ENCODE data around the gene SLC22A23.

Gene SLC22A23

DNA sequence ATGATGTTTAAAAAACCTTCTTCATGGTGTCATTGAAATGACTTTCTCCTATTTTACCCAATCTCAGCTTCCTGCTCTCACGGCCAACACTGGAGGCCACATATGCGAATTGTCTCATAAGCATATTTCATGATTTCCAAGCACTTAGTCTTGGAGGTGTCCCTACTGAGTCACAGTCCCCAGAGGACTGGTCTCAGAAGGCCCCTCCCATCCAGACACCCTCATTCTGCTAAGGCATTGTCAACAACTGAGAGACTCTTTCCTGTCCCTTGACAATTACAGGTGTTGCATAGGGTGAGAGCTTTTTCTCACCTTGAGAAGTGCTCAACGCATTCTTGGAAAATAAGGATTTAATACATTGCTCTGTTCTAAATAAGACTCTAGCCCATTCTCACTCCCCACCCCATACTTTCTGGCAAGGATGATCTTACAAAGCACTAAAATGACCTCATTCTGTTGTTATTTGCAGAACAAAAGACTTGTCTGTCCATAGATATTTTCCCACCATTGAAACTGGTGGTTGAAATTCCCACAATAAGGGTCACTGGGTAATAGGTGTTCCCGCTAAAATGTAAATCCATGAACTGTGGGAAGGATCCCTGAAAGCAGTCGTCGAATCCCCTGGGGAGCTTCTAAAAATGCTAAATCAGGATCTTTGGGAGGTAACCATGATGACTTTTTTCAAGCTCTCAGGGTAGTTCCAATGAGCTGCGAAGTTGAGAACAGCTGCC, 32.3 kb upstream of the SLC22A23 start:
- TF ChIP-seq GATA2 (IDR thresholded peaks at IDR 0.05; ENCODE audit: low read depth, low read length) (no peak), GATA3 (IDR thresholded peaks at IDR 0.05; ENCODE audit: low read depth, low read length) (no peak)

DNA sequence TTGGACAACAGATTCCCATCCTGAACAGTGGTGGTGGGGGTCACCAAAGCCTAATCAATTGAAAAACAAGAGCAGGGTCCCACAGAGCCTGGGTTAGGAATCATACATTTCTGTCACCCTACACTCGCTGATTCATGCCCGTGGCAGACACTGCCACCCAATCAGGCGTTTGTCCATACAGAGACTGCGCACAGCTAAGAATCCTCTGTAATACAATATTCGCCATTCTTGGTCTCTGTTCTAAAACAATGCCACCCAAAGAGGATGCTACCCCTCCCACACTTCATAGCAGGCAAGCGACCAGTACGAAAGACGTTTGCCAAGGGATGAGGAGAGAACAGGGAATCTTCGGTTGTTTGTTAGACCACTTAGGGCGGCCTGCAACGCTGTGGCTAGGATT, 28.1 kb upstream of the SLC22A23 start:
- TF ChIP-seq GATA2 (IDR thresholded peaks at IDR 0.05; ENCODE audit: low read depth, low read length), result no peak
- no peak for TF ChIP-seq GATA3 (IDR thresholded peaks at IDR 0.05; ENCODE audit: low read depth, low read length)

DNA sequence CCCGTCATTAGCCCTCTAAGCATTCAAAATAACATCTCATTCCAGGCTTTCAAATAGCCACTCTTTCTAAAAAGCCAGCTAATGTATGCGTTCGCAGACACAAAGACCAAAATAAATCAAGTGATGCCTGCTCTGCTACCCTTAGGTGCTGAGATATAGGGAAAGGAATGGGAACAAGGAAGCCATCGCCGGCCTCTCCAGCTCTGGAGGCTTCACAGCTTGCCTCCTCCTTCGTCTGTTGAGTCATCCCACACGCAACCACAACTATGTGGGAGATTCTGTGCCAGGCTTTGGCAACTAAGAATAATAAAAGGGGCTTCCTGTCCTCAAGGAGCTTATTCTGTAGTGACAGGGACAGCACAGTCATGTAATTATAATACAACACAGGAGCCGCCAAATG, 27.3 kb upstream of the SLC22A23 start:
- TF ChIP-seq GATA2 (IDR thresholded peaks at IDR 0.05; ENCODE audit: low read depth, low read length) (no peak), GATA3 (IDR thresholded peaks at IDR 0.05; ENCODE audit: low read depth, low read length) (no peak)

DNA sequence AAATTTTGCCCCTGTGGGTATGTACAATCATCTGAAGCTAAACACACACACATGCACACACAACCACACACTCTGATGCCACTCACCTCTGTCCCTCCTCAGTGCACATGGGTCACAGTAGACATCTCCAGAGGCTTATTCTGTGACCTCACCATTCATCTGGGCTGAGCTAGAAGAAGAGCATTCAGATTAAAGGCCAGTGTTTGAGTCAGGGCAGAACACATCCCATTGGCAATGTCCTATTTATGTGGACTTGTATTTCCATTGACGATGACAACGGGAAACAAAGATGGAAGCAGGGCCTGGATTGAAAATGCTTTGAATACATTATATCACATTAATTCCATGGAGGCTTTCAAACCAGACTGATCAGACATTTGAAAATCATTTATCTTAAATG, 26.8 kb upstream of the SLC22A23 start:
- TF ChIP-seq GATA2 (IDR thresholded peaks at IDR 0.05; ENCODE audit: low read depth, low read length) (no peak), GATA3 (IDR thresholded peaks at IDR 0.05; ENCODE audit: low read depth, low read length) (no peak)

DNA sequence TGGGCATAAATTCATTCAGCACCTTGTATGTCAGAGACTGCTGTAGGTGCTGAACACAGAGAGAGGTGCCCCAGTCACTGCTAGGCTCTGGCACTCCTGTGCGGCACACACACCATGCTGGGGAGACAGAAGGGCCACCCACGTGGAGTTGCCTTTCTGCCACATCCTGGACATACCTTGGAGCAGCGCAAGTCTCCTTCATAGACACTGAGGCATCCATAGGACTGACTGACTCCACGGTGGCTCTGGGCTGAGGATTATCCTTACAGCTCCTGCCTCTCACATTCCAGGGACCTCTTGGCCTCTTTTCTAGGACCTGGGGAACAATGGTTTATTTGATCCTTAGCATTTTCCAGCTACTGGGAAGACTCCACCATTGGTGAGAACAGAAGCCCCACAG, 26.0 kb upstream of the SLC22A23 start:
- TF ChIP-seq GATA2 (IDR thresholded peaks at IDR 0.05; ENCODE audit: low read depth, low read length), result no peak
- no peak for TF ChIP-seq GATA3 (IDR thresholded peaks at IDR 0.05; ENCODE audit: low read depth, low read length)

DNA sequence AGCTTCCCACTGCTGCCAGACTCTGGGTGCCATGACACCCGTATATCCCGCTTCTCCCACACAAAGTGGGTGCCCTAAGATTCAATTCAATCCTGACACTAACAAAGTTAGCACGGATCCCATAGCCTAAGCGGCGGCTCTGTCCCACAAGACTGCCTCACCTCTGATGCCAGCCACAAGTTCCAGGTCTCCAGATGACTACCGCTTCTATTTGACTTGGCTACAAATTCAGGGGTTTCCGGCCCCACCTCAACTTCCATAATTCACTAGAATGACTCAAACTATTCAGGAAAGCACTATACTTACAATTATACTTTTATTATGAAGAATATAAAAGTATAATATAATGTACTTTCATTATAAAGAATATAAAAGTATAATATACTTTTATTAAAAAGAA, 24.8 kb upstream of the SLC22A23 start:
- TF ChIP-seq GATA2 (IDR thresholded peaks at IDR 0.05; ENCODE audit: low read depth, low read length), result no peak
- no peak for TF ChIP-seq GATA3 (IDR thresholded peaks at IDR 0.05; ENCODE audit: low read depth, low read length)

DNA sequence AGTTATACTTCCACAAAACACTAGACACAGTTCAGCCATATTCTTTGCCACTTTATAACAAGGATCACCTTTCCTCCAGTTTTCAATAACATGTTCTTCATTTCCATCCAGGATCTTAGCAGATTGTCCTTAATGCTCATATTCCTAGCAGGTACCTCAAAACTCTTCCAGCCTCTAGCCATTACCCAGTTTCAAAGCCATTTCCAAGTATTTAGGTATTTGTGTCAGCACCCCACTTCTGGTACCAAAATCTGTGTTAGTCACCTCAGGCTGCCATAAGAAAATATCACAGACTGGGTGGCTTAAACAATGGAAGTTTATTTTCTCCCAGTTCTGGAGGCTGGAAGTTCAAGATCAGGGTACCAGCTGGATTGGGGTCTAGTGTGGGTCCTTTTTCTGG, 23.2 kb upstream of the SLC22A23 start:
- no peak for TF ChIP-seq GATA3 (IDR thresholded peaks at IDR 0.05; ENCODE audit: low read depth, low read length)
- TF ChIP-seq GATA2 (IDR thresholded peaks at IDR 0.05; ENCODE audit: low read depth, low read length), result no peak

DNA sequence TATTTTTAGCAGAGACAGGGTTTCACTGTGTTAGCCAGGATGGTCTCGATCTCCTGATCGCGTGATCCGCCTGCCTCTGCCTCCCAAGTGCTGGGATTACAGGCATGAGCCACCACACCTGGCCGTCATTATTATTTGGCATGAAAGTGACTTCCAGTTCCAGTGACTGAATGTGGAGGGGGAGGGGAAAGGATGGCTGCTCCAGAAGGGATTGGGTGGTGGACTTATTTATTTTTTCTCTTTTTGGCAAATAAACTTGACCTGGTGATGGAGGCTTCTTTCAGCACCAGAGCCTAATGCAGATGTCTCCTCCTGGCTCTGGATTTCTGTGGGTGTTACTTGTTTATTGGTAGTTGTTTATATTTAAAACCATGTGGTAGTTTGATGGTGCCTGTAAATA, 16.9 kb upstream of the SLC22A23 start:
- TF ChIP-seq GATA3 (IDR thresholded peaks at IDR 0.05; ENCODE audit: low read depth, low read length), result no peak
- no peak for TF ChIP-seq GATA2 (IDR thresholded peaks at IDR 0.05; ENCODE audit: low read depth, low read length)

DNA sequence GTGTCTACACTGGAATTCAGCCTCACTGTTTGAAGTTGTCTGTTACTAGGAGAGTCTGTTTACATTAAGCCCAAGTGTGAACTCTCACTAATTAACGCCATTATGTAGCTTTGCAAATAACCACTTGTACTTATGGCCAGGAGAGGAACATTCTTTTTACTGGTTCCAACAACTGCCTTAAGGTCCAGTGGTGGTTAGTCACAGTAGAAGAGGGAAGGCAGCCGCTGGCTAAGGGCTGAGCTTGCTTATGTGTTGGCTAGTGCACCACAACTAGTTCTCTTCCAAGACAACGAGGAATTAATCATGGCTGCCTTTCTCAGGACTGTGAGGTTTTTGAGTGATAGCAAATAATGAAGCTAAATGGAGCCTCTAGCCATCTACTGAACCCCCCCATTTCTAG, 14.9 kb upstream of the SLC22A23 start:
- no peak for TF ChIP-seq GATA3 (IDR thresholded peaks at IDR 0.05; ENCODE audit: low read depth, low read length)
- TF ChIP-seq GATA2 (IDR thresholded peaks at IDR 0.05; ENCODE audit: low read depth, low read length), result no peak

DNA sequence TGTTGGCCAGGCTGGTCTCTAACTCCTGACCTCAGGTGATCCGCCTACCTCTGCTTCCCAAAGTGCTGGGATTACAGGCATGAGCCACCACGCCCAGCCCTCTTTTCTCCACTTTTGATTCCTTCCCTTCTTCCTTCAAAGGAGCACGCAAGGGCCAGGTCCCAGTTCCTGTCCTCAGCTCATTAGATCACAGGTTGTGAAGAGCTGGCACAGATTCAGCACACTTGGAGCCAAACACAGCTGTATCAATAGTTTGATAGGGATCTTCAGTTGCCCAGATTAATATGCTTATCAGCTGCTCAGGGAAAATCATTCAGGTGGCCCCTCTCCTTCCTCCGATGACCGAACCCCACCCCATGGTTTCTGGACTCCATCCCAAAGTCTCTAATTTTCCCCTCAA, 14.4 kb upstream of the SLC22A23 start:
- TF ChIP-seq GATA2 (IDR thresholded peaks at IDR 0.05; ENCODE audit: low read depth, low read length) (no peak), GATA3 (IDR thresholded peaks at IDR 0.05; ENCODE audit: low read depth, low read length) (no peak)

DNA sequence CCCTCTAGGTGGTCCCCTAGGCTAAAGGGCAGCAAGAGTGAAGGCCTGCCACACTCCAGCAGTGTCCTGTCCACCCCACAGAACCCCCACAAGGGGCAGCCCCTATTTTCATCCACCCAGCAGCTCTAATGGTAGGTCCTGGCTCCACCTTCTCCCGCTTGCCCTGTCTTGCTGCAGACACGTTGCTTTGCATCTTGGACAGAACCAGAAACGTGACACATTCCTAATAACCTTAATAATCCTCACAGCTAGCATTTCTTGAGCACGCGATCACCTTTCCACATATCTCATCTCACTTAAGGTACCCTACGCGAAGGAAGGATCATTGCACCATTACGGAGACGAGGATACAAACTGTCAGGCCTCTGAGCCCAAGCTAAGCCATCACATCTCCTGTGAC, 11.7 kb upstream of the SLC22A23 start:
- TF ChIP-seq GATA3 (IDR thresholded peaks at IDR 0.05; ENCODE audit: low read depth, low read length) (no peak), GATA2 (IDR thresholded peaks at IDR 0.05; ENCODE audit: low read depth, low read length) (no peak)

DNA sequence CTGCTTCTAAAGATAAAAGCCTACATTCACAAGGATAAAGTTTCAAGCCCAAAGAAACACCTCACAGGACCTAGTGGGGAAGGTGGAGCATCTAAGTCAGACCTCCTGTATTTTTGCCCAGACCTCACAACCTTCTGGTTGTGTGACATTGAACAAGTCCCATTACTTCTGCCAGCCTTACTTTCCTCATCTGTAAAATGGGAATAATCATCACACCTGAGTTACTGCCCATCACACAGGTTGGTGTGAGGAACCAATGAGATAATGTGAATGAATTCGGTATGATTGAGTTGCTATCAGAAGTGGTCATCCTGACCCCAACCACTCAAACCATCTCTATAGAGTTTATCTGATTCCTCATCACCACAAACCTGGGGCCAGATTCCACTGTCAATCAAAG, 11.1 kb upstream of the SLC22A23 start:
- no peak for TF ChIP-seq GATA3 (IDR thresholded peaks at IDR 0.05; ENCODE audit: low read depth, low read length)
- TF ChIP-seq GATA2 (IDR thresholded peaks at IDR 0.05; ENCODE audit: low read depth, low read length), result no peak

DNA sequence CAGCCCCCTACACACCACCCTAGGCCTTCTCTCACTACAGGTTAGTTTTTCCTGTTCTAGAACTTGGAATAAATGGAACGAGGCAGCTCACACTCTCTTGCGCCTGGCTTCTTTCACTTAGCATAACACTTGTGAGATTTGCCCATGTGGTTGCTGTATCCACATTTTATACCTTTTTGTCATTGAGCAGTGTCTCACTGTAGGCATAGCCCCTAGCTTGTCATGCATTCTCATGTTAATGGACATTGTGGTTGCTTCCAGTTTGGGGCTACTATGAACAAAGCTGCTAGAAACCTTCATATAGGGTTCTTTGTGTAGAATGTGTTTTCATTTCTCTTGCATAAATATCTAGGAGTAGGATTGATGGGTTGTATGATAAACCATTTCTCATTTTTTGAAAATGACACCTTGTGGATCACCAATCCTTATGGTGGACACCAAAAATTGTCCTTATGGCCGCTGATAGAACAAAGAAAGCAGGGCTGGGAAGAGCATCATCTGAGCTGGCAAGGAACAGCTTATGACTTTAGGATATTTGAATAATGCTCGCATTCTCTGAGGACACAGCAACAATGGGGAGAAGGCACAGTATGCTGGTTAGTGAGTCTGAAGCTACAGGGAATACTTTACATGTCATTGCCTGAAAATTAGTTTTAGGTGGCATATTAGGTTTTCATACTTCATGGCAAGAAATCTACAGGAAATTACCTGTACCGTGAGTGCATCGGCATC, 9.8 kb upstream of the SLC22A23 start:
- TF ChIP-seq GATA2 (IDR thresholded peaks at IDR 0.05; ENCODE audit: low read depth, low read length) (no peak), GATA3 (IDR thresholded peaks at IDR 0.05; ENCODE audit: low read depth, low read length) (no peak)

DNA sequence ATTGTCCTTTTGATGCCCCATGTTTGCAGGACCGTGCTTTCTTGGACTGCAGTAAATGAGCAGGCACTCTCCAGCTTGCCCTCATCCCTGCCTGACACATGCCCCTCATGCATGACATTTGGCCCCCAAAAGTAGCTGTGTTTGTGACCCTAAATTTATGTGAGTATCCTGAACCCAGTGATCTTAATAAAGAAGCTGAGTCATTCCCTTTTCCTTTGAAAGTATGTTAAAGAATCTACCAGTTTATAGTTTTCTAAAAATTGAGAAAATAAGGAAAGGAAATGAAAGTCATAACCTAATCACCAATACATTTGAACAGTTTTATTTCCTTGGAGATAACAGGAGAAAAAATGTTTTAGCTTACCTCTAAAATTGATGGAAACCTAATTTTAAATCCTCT, 3.4 kb upstream of the SLC22A23 start:
- no peak for TF ChIP-seq GATA3 (IDR thresholded peaks at IDR 0.05; ENCODE audit: low read depth, low read length)
- no peak for TF ChIP-seq GATA2 (IDR thresholded peaks at IDR 0.05; ENCODE audit: low read depth, low read length)

DNA sequence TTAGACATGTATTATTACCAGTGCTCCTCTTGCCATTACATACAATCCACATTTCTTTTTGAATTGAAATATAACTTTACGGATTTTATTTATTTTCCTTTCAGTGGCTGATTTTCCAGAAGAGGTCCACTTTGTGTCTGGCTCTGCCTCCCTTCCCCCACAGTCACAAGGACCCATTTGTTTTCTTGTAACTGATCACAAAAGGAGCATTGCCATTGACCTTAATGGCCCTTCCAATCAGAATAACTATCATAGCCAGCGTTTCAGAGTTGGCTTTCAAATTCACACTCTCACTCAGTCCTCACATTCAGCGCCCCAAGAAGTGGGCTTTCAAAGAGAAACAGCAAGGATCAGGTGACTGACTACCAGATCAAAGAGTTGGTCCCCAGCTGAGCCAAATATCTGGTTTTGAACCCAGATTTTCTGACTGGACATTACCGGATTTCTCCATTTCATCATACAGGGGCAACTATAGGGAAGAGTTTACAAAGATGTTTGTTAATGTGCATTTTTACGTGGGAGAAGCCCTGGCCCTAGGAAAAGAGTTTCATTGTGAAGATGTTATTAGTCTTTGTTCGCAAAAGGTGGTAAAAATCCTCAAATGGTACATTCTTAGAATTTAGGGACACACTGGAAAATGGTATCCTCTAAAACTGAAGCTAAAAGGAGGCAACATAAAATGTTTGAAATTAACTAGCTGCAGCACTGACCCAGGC, 2.0 kb upstream of the SLC22A23 start:
- no peak for TF ChIP-seq GATA2 (IDR thresholded peaks at IDR 0.05; ENCODE audit: low read depth, low read length)
- TF ChIP-seq GATA3 (IDR thresholded peaks at IDR 0.05; ENCODE audit: low read depth, low read length), result no peak
